Fibroblast of mammary gland (primary cell): ENCODE measurements around the gene B4GAT1.
A peak's percentile ranks its signal among the peaks of the same experiment; 100 is the strongest.

Experiments
- DNase-seq: peaks from one replicate; pipeline ENCODE4 v3.0.0-alpha.2; 2010; ENCODE audit warnings: low read depth
- H3K4me3 ChIP-seq: 2 replicates; pipeline ENCODE4 v1.5.1; 2011; ENCODE audit warnings: low read depth, mild to moderate bottlenecking, low read length, moderate library complexity; ENCODE audit not compliant: control insufficient read depth
- TF ChIP-seq, protein P1 (sequence below): conservative IDR thresholded peaks from 2 replicates; pipeline ENCODE4 v1.5.1; 2011; ENCODE audit warnings: low read depth, low read length, inconsistent platforms; ENCODE audit not compliant: control insufficient read depth, insufficient read depth

The B4GAT1 gene

GRCh38 chr11:66328302-66329144 lies 18.9 kb downstream of the B4GAT1 start:
- no peak overlapping the region for H3K4me3 ChIP-seq
- DNase-seq, result peak; percentile 71
- TF ChIP-seq, protein P1, sequence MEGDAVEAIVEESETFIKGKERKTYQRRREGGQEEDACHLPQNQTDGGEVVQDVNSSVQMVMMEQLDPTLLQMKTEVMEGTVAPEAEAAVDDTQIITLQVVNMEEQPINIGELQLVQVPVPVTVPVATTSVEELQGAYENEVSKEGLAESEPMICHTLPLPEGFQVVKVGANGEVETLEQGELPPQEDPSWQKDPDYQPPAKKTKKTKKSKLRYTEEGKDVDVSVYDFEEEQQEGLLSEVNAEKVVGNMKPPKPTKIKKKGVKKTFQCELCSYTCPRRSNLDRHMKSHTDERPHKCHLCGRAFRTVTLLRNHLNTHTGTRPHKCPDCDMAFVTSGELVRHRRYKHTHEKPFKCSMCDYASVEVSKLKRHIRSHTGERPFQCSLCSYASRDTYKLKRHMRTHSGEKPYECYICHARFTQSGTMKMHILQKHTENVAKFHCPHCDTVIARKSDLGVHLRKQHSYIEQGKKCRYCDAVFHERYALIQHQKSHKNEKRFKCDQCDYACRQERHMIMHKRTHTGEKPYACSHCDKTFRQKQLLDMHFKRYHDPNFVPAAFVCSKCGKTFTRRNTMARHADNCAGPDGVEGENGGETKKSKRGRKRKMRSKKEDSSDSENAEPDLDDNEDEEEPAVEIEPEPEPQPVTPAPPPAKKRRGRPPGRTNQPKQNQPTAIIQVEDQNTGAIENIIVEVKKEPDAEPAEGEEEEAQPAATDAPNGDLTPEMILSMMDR, result peak; percentile 84

GRCh38 chr11:66328031-66328301 lies 19.5 kb downstream of the B4GAT1 start:
- no peak for DNase-seq
- no peak overlapping the region for H3K4me3 ChIP-seq
- TF ChIP-seq, protein P1, result no peak

DNA sequence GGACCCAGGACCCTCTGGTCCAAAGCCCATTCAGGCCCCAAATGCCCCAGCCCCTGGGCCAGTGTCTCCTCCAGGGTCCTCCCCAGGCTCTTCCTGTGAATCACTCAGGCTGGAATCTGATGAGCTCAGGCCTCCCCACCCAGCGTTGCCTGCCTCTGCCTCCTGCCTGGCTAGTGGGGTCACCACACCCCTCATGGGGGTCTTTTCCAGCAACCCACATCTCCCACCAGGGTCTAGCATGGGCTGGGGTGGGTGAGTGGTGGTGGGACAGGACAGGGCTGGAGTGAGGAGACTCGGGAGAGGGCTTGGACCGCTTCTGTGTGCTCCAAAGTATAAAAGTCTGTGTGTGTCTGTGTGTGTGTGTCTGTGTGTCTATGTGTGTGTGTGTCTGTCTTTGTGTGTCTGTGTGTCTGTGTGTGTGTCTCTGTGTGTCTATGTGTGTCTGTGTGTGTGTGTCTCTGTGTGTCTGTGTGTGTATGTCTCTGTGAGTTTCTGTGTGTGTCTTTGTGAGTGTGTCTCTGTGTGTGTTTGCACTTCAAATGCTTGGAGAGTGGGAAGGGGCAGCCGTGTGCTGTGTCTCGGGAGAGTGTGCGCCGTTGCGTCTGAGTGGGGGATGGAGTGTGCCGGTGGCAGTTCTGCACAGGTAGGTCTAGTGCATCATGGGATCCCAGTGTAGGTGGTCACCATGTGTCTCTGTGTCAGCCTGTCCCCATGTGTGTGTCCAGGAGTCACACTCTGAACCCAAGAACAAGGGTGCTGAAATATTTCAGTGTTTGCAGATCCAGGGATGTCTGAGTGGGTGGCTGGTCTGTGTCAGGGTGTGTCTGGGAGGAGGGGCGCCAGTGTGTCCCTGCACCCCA lies 20.0 kb downstream of the B4GAT1 start:
- TF ChIP-seq, protein P1, result peak; percentile 9
- H3K4me3 ChIP-seq, result no peak overlapping the region
- DNase-seq, result peak; percentile 67

- TF ChIP-seq, protein P1, result no peak
- H3K4me3 ChIP-seq, result no peak overlapping the region
- DNase-seq, result peak; percentile 59
Observed at GRCh38 chr11:66326261-66327111, 20.9 kb downstream of the B4GAT1 start.

DNA sequence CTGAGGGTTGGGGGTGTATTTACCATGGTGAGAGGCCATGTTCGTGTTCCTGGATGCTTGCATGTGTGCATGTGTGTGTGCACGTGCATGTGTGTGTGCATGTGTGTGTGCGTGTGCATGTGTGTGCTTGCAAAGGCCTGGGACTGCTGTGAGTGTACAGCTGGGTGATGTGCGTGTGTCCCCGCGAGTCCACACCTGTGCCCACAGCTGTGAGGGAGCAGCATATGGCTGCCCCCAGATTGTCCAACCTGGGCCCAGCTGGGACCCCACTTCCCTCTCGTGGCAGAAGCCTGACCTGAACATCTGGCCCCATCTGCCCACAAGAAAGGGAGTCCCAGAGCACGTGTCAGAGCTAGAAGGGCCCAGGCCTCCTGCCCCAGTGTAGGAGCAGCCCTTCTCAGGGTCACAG lies 22.2 kb downstream of the B4GAT1 start:
- DNase-seq, result no peak
- no peak overlapping the region for H3K4me3 ChIP-seq

DNA sequence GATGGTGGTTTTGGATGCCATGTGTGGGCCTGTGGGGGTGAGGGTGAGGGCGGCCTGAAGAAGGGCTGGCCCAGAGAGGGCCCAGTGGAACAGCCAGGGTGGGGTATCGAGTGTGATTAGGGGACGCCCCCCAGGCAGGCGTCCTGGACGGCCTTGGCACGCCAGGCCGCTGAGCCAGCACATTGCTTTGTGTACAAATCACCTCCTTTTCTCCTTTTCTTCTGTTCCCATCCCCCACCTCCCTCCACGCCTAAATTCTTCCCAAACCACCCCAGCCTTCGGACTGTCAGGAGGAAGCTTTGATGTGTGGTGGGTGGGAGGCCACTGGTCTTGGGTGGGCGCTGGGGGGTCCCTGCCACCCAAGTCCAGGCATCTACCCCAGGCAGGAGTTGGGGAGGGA lies 22.8 kb downstream of the B4GAT1 start:
- TF ChIP-seq, protein P1, result no peak
- no peak for DNase-seq
- H3K4me3 ChIP-seq, result no peak overlapping the region

More for the DNA sequence above, 22.2 kb downstream of the B4GAT1 start:
- TF ChIP-seq, protein P1, result no peak
